A549 treated with CpdA at 1 μM for 4 hours (cell line): ENCODE results near the gene PGAP2. TPM values are rescaled to one million over a fixed set of nuclear protein-coding genes. Genes with fewer than 3 reads are reported as not detected.

Experiments
- total RNA-seq: library from RNA; stranded (reverse); fragments of 200-300 nt; extraction: Qiagen RNA extraction; gene quantifications from 5 replicates; pipeline ENCODE4 v1.2.3, GENCODE V29; 2022; ENCODE audit warnings: low read depth

PGAP2 gene
- total RNA-seq = 17.6 to 22.7 TPM (median 21.5 TPM) in 5 replicates

DNA sequence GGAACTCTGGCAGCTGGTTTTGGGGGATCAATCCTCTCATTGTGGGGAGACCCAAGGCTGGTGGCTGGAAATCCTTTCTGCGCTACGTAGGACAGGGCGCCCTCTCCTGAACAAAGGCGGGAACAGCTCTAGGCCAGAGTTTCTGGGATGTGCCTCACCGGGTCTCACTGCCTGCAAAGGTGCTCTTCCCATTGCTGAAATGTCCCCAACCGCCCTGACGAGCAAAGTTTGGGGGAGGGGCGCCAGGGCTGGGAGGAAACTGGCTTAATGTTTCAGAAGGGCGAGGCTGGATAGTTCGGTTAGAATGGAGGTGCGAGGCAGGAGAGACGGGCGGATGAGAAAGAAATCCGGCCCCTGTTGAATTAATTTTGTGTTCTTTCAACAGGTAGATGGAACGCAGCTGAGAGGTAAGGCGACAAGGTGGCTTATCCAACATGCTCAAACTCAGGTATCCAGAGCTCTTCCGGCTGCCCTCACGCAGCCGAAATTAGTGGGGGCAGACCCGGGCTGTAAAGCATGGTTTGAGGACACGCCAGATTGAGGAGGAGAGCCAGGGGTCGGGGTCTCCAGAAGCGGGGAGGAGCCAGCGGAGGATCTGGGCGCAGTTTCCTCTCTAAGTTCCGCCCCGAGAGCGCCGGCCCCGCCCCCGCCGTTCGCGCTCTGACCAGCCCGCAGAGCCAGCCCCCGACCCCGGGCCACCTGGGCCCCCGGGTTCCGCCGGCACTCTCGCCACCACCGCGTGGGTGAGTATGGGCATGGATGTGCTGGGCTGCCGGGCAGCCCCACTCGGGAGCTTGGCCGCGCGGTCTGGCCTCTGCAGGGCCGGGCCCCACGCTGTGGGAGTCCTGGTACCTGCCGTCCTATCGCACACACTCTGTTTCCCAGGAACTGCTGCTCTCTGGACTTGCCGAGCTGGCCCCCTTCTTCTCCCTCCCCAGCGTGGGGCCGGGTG, at the start of gene PGAP2:
TSS of gene PGAP2 (plus strand) at position 652 of the 952 bp plus-strand sequence. CDS start 2,700 bp downstream, outside the sequence.

DNA sequence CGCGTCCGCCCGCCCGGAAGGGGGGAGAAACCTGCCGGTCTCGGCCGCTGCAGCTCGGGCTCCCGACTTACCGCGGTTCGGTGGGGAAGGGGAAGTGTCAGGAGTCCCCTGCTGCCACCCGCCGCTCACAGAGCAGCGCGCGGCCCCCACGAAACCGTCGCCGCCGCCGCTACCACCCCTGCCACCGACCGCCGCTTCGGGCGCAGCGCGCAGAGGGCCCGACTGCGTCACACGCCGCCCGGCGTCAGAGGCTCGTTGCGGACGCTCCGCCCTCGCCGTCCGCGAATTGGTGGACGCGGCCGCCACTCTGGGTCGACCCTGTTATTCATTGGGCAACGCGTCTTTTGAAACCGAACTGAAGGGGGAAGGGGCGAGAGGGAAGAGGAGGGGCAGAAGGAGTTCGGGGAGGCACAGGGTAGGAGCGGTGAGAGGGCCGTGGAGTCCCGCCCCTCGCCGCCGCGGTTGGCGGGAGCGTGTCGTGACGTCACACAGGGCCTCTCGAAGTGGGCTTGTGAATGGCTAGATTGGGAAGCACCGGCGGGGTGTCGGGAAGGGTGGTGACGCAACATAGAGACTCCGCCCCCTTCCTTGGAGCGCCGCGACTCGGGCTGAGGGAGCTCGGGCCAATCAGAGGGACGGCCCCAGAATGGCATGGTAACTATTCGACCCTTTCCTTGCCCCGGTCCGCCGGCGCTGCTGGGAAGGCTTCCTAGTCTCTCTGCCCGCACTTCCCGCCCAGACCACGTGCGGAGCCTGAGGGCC, 10.8 kb upstream of the PGAP2 start, which contains the start of gene NUP98:
TSS of gene NUP98 (minus strand) at position 226 of the 762 bp plus-strand sequence. CDS start 15,437 bp downstream, outside the sequence.

DNA sequence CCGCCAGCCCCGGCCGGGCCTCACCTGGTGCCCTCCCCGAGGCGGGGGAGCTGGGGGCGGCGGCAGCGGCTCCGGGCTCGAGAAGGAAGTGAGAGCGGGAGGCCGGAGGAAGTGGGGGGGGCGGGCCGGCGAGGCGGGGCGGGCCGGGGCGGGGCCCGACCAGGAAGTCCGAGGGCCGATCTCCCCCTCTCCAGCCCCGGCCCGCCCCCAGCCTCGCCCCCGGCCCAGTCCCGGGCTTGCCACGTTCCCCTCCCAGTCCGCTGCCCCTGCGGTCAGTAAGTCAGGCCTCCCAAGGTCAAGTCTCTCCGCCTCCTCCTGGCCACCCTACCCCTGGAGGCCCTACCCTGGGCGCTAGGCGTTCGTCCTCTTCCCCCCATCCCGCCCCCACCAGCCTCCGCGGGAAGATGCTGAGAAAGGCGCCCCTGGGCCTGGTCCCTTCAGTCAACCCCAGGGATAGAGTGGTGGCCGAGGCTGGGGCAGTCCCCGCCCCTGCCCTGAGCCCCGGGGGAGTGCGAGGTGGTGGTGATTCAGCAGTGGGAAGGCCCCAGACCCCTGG, 32.6 kb downstream of the PGAP2 start, which contains the start of gene RHOG:
TSS of gene RHOG (minus strand) at position 90 of the 556 bp plus-strand sequence. CDS start 12,821 bp downstream, outside the sequence.

DNA sequence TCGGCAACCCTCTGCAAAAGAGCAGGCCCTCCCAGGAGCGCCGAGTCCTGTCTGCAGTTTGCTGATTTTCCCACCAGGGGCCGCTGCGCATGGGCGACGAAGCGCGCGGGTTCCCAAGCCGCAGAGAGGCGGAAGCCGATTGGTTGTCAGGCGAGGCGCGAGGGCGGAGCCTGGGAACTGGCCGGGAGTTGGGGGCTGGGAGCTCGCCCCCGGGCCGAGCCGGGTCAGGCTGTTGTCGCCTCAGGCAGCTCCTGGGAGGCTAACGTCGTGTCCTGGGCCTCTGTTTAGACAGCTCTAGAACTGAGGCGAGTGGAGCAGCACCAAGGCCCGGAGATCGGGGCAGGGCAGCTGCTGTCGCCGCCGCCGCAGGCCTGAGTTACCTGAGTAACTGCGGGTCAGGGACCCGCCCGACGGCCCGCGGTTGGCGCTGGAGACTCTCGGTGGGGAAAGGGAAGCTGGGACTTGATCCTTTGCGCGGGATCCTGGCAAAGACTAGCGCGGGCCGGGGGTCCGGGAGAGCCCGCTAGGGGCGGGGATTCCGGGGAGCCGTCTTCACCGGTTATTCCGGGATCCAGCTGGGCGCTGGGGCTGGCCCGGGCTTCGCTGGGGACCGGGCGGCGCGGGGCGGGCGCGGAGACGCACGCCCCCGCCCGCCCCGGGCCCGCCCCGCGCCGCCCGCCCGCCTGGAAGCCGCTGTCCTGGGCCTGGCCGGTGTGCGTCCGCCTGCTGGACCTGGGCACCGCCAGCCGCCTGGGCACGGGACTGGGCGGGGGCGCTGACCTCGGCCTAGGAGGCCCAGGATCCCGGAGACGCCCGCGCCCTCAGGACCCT, 46.8 kb downstream of the PGAP2 start, which contains the start of gene STIM1:
TSS of gene STIM1 (plus strand) at position 688 of the 831 bp plus-strand sequence. CDS start 607 bp downstream, outside the sequence.

Other genes starting within 250 kb of the PGAP2 start
- 0.17 to 0.55 TPM (median 0.33 TPM) in 5 replicates for gene ART5, start 166.6 kb upstream of the PGAP2 start, total RNA-seq
- not detected in 5 replicates for gene ART1, start 163.4 kb upstream of the PGAP2 start, total RNA-seq
- 0.52 to 1.5 TPM (median 1.1 TPM) in 5 replicates for gene CHRNA10, start 137.2 kb upstream of the PGAP2 start, total RNA-seq
- gene NUP98, start 11.0 kb upstream of the PGAP2 start, total RNA-seq = 60.8 to 73.1 TPM (median 67.4 TPM) in 5 replicates
- 82.2 to 115 TPM (median 110 TPM) in 5 replicates for gene RHOG, start 32.4 kb downstream of the PGAP2 start, total RNA-seq
- gene STIM1, start 47.1 kb downstream of the PGAP2 start, total RNA-seq = 23.0 to 27.0 TPM (median 25.3 TPM) in 5 replicates